IMR-90 (cell line): Measurements from ENCODE around the gene PLTP. TPM values are rescaled to one million over a fixed set of nuclear protein-coding genes. Genes with fewer than 3 reads are reported as not detected.

Experiments
- ATAC-seq: fragments of 200-7000 bp; cut with Tn5 transposase; 2 replicates; pipeline ENCODE4 v1.9.1; 2020; ENCODE audit warnings: low read depth, mild to moderate bottlenecking, moderate library complexity
- BruUV-seq: library from RNA; stranded (reverse); fragments of 400-500 nt; replicated peaks from 2 replicates; lab custom pipeline; 2021; lab: Mats Ljungman, UMichigan
- CTCF ChIA-PET: fragments of 300-600 bp; formaldehyde crosslinking; extraction: SDS; loops from one replicate; lab custom pipeline; 2021; ENCODE audit warnings: antibody characterized with exemption; lab: Yijun Ruan, JAX
- POLR2A ChIA-PET: fragments of 300-600 bp; sonication (Branson Sonifier 250); formaldehyde crosslinking; loops from one replicate; lab custom pipeline; 2022; ENCODE audit warnings: antibody characterized with exemption; ENCODE audit not compliant: unreplicated experiment; lab: Charles Lee
- DNase-seq: peaks from one replicate; pipeline ENCODE4 v3.0.0; 2013
- H2AFZ ChIP-seq: replicated peaks from 2 replicates; pipeline ENCODE3; 2013; ENCODE audit warnings: low read length, mild to moderate bottlenecking; ENCODE audit not compliant: poor library complexity
- H2AK5ac ChIP-seq: 2 replicates; pipeline ENCODE4 v1.6.1; 2013; ENCODE audit warnings: low read depth, low read length, inconsistent platforms
- H2AK9ac ChIP-seq: replicated peaks from 2 replicates; pipeline ENCODE3; 2013; ENCODE audit warnings: mild to moderate bottlenecking, low read depth, low read length, moderate library complexity; ENCODE audit not compliant: poor library complexity
- H2BK120ac ChIP-seq: 2 replicates; pipeline ENCODE4 v1.6.1; 2013; ENCODE audit warnings: low read depth, low read length, inconsistent platforms
- H2BK15ac ChIP-seq: 3 replicates; pipeline ENCODE4 v1.6.1; 2013; ENCODE audit warnings: low read depth, low read length, inconsistent platforms
- H2BK20ac ChIP-seq: 2 replicates; pipeline ENCODE4 v1.6.1; 2013; ENCODE audit warnings: low read depth, mild to moderate bottlenecking, inconsistent platforms, low read length, moderate library complexity
- H2BK5ac ChIP-seq: 2 replicates; pipeline ENCODE4 v1.6.1; 2013; ENCODE audit warnings: mild to moderate bottlenecking, low read depth, low read length, inconsistent platforms; ENCODE audit not compliant: poor library complexity, severe bottlenecking
- H3K14ac ChIP-seq: replicated peaks from 2 replicates; pipeline ENCODE4 v1.6.1; 2013; ENCODE audit warnings: low read depth, low read length, inconsistent platforms
- H3K18ac ChIP-seq: 2 replicates; pipeline ENCODE4 v1.6.1; 2013; ENCODE audit warnings: low read depth, low read length, control low read depth
- H3K23ac ChIP-seq: 2 replicates; pipeline ENCODE4 v1.6.1; 2013; ENCODE audit warnings: low read depth, low read length, inconsistent platforms
- H3K27ac ChIP-seq: 2 replicates; pipeline ENCODE4 v1.5.1; 2013; ENCODE audit warnings: mild to moderate bottlenecking, control low read depth, low read length; ENCODE audit not compliant: insufficient read depth
- H3K27me3 ChIP-seq: 2 replicates; pipeline ENCODE4 v1.6.1; 2013; ENCODE audit warnings: low read length; ENCODE audit not compliant: control insufficient read depth, insufficient read depth
- H3K36me3 ChIP-seq: 2 replicates; pipeline ENCODE4 v1.6.1; 2013; ENCODE audit warnings: low read length, mixed read lengths; ENCODE audit not compliant: control insufficient read depth, insufficient read depth
- H3K4ac ChIP-seq: 2 replicates; pipeline ENCODE4 v1.6.1; 2013; ENCODE audit warnings: low read depth, low read length, inconsistent platforms
- H3K4me1 ChIP-seq: 2 replicates; pipeline ENCODE4 v1.6.1; 2013; ENCODE audit warnings: low read length, mixed read lengths; ENCODE audit not compliant: control insufficient read depth, insufficient read depth
- H3K4me2 ChIP-seq: 2 replicates; pipeline ENCODE4 v1.6.1; 2013; ENCODE audit warnings: low read depth, mild to moderate bottlenecking, control low read depth, low read length, moderate library complexity
- H3K4me3 ChIP-seq: 2 replicates; pipeline ENCODE4 v1.5.1; 2013; ENCODE audit warnings: low read depth, mild to moderate bottlenecking, control low read depth, low read length, moderate library complexity; ENCODE audit not compliant: insufficient read depth
- H3K56ac ChIP-seq: 2 replicates; pipeline ENCODE4 v1.6.1; 2013; ENCODE audit warnings: low read length, inconsistent platforms; ENCODE audit not compliant: insufficient read depth; ENCODE audit errors: extremely low read depth
- H3K79me1 ChIP-seq, 2 experiments: 2 replicates each; pipeline ENCODE4 v1.6.1; 2013; ENCODE audit warnings: low read length in 2 of 2, inconsistent platforms in 1 of 2, low read depth in 1 of 2
- H3K9ac ChIP-seq: 2 replicates; pipeline ENCODE4 v1.6.1; 2013; ENCODE audit warnings: low read depth, low read length, control low read depth
- H3K9me1 ChIP-seq: 2 replicates; pipeline ENCODE4 v1.6.1; 2013; ENCODE audit warnings: low read length, inconsistent platforms; ENCODE audit not compliant: insufficient read depth
- H3K9me3 ChIP-seq: 2 replicates; pipeline ENCODE4 v1.6.1; 2013; ENCODE audit warnings: low read length; ENCODE audit not compliant: control insufficient read depth, insufficient read depth
- H4K20me1 ChIP-seq: 2 replicates; pipeline ENCODE4 v1.6.1; 2013; ENCODE audit warnings: low read length, inconsistent platforms; ENCODE audit not compliant: insufficient read depth
- H4K5ac ChIP-seq: 2 replicates; pipeline ENCODE4 v1.6.1; 2013; ENCODE audit warnings: mild to moderate bottlenecking, low read depth, low read length, control low read depth
- H4K8ac ChIP-seq, 2 experiments: 2 replicates each; pipeline ENCODE4 v1.6.1; 2013; ENCODE audit warnings: low read depth in 2 of 2, low read length in 2 of 2, control low read depth in 1 of 2, inconsistent platforms in 1 of 2
- H4K91ac ChIP-seq: 2 replicates; pipeline ENCODE4 v1.6.1; 2013; ENCODE audit warnings: low read depth, low read length, inconsistent platforms; ENCODE audit not compliant: insufficient read depth
- NFE2L2 ChIP-seq: fragments of 150-350 bp; IDR thresholded peaks from 2 replicates; pipeline ENCODE4 v1.6.1; 2016; ENCODE audit warnings: low read depth, mild to moderate bottlenecking, low read length
- WGBS, 2 experiments: methylation state at CpG; one replicate each; pipeline versions ENCODE4 v1.1.5 to v1.1.7; 2013; ENCODE audit warnings: missing lambda C conversion rate in 2 of 2; ENCODE audit not compliant: insufficient read length in 1 of 2; ENCODE audit errors: extremely low coverage in 2 of 2; 5-methylcytosine and 5-hydroxymethylcytosine counted together
- dilution Hi-C: fragments of 300-500 bp; cut with HindIII; formaldehyde crosslinking; loops from one replicate; pipeline ENCODE4 v1.14.3; 2018; ENCODE audit warnings: low sequenced_read_pairs; ENCODE audit not compliant: unreplicated experiment
- in situ Hi-C: fragments of 300-500 bp; cut with MboI; formaldehyde crosslinking; loops from 3 replicates; pipeline ENCODE4 v1.14.3; 2019; ENCODE audit warnings: low sequenced_read_pairs, inconsistent platforms, mixed read lengths
- intact Hi-C: fragments of 100-400 bp; cut with micrococcal nuclease; formaldehyde crosslinking; loops from 2 replicates; pipeline ENCODE4 v1.10.0; 2022
- polyA plus RNA-seq, 3 experiments: library from polyadenylated mRNA; depleted of rRNA; stranded (reverse); fragments of >200 nt; gene quantifications; 2 replicates each; pipeline ENCODE4 v1.2.3, GENCODE V29; 2012; ENCODE audit warnings: low replicate concordance in 1 of 3
- total RNA-seq: library from RNA; depleted of rRNA; stranded (reverse); fragments of >200 nt; gene quantifications from 2 replicates; pipeline ENCODE4 v1.2.3, GENCODE V29; 2012

The PLTP gene
- total and polyA plus RNA-seq, 2 of the 4 experiments (the other 2 are of a cell fraction) = 5.4 to 55.8 TPM

- H2BK5ac ChIP-seq = no peak overlapping the region
- H3K79me1 ChIP-seq = no peaks in the 10 kb centered on the region; a peak in 1 of 4 replicates
- ATAC-seq (peak; percentile 21; the same call in 1 of the 2 replicates), DNase-seq (peak; percentile 21)
- no peak overlapping the region for H4K5ac ChIP-seq
- H3K4ac ChIP-seq = no peak overlapping the region
- no peak overlapping the region for H3K14ac ChIP-seq
- no TSS peak for BruUV-seq
- no peaks in the 10 kb centered on the region for H3K27me3 ChIP-seq
- H4K91ac ChIP-seq = no peak overlapping the region
- POLR2A ChIA-PET = no interaction called here
- H2BK20ac ChIP-seq = no peak overlapping the region
- CTCF ChIA-PET = no interaction called here
- no peak overlapping the region for H2AFZ ChIP-seq
- H2AK9ac ChIP-seq = no peak overlapping the region
- no peak overlapping the region for H3K9ac ChIP-seq
- no peak overlapping the region for H2BK120ac ChIP-seq
- no peak overlapping the region for H3K23ac ChIP-seq
- in situ Hi-C loops = no loop called here
- H3K27ac ChIP-seq = no peak overlapping the region
- H3K4me1 ChIP-seq = no peaks in the 10 kb centered on the region
- H2BK15ac ChIP-seq = no peak overlapping the region
- dilution Hi-C loops = no loop called here
- intact Hi-C loops = no loop called here
- H2AK5ac ChIP-seq = no peak overlapping the region
- H3K56ac ChIP-seq = no peak overlapping the region
- peaks cover 85% of the 10 kb centered on the region for H3K36me3 ChIP-seq
- no peak for TF ChIP-seq NFE2L2
- H4K8ac ChIP-seq = no peak overlapping the region
- H3K9me3 ChIP-seq = no peaks in the 10 kb centered on the region
- H3K4me3 ChIP-seq = no peak overlapping the region
- H4K20me1 ChIP-seq = peaks cover 7% of the 10 kb centered on the region; the same call in 1 of the 2 replicates
- H3K18ac ChIP-seq = no peak overlapping the region
- 0 out of 2 replicates have a peak, but pooled peaks cover 3% of the 10 kb centered on the region for H3K9me1 ChIP-seq
- no peak overlapping the region for H3K4me2 ChIP-seq
- 100% methylated on average over 5 of the region's 13 CpGs; no CpG with 5 or more reads in 1 of the 2 experiments for WGBS, 2 experiments
Observed at GRCh38 chr20:45945678-45946148, 33.8 kb upstream of the PLTP start.
